ENCODE results near the gene GJE1. TPM values are rescaled to one million over a fixed set of nuclear protein-coding genes. Genes with fewer than 3 reads are reported as not detected.
A peak's percentile ranks its signal among the peaks of the same experiment; 100 is the strongest.

The GJE1 gene
- total and polyA plus RNA-seq, 10 of the 15 experiments (the other 5 are each of a cell fraction or from before 2014, with no cell fraction given): not detected

DNA sequence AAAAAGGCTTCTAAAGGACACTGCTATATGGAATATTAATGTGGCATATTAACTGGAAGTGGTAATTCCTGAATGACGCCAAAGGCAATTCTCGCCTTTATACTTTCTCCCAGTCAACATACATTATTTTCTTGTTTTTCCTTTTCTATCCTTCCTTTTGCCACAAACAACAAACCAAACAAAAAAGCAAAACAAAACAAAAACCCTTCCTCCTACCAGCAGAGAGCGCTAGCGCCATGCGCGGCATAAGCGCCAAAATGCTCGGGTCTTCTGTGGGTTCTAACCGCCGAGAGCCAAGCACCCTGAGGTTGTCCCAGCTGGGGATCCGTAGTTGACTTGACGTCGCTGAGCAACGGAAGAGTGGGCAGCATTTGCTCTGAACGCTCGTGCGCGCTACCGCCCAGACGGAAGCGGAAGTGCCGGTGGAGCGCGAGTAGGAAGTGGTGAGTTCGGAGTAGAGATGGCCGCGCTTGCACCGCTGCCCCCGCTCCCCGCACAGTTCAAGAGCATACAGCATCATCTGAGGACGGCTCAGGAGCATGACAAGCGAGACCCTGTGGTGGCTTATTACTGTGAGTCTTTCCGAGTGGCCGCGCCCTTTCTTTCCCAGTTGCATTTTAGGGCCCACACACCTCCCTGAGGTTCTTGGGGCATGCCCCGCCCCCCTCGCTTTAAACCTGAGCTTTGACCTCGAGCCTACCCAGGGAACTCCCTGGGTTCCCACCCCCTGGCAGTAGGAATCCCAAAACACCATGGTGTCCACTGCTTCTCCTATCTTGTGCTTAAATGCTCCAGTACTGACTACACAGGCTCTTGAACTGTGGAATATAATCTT lies 14.3 kb downstream of the GJE1 start, which contains the start of the genes NMBR and VTA1 (continued):
- TF ChIP-seq, protein P1, sequence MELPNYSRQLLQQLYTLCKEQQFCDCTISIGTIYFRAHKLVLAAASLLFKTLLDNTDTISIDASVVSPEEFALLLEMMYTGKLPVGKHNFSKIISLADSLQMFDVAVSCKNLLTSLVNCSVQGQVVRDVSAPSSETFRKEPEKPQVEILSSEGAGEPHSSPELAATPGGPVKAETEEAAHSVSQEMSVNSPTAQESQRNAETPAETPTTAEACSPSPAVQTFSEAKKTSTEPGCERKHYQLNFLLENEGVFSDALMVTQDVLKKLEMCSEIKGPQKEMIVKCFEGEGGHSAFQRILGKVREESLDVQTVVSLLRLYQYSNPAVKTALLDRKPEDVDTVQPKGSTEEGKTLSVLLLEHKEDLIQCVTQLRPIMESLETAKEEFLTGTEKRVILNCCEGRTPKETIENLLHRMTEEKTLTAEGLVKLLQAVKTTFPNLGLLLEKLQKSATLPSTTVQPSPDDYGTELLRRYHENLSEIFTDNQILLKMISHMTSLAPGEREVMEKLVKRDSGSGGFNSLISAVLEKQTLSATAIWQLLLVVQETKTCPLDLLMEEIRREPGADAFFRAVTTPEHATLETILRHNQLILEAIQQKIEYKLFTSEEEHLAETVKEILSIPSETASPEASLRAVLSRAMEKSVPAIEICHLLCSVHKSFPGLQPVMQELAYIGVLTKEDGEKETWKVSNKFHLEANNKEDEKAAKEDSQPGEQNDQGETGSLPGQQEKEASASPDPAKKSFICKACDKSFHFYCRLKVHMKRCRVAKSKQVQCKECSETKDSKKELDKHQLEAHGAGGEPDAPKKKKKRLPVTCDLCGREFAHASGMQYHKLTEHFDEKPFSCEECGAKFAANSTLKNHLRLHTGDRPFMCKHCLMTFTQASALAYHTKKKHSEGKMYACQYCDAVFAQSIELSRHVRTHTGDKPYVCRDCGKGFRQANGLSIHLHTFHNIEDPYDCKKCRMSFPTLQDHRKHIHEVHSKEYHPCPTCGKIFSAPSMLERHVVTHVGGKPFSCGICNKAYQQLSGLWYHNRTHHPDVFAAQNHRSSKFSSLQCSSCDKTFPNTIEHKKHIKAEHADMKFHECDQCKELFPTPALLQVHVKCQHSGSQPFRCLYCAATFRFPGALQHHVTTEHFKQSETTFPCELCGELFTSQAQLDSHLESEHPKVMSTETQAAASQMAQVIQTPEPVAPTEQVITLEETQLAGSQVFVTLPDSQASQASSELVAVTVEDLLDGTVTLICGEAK (IDR thresholded peaks at IDR 0.05; ENCODE audit: borderline replicate concordance): peak; percentile 92
- TF ChIP-seq, protein P2, sequence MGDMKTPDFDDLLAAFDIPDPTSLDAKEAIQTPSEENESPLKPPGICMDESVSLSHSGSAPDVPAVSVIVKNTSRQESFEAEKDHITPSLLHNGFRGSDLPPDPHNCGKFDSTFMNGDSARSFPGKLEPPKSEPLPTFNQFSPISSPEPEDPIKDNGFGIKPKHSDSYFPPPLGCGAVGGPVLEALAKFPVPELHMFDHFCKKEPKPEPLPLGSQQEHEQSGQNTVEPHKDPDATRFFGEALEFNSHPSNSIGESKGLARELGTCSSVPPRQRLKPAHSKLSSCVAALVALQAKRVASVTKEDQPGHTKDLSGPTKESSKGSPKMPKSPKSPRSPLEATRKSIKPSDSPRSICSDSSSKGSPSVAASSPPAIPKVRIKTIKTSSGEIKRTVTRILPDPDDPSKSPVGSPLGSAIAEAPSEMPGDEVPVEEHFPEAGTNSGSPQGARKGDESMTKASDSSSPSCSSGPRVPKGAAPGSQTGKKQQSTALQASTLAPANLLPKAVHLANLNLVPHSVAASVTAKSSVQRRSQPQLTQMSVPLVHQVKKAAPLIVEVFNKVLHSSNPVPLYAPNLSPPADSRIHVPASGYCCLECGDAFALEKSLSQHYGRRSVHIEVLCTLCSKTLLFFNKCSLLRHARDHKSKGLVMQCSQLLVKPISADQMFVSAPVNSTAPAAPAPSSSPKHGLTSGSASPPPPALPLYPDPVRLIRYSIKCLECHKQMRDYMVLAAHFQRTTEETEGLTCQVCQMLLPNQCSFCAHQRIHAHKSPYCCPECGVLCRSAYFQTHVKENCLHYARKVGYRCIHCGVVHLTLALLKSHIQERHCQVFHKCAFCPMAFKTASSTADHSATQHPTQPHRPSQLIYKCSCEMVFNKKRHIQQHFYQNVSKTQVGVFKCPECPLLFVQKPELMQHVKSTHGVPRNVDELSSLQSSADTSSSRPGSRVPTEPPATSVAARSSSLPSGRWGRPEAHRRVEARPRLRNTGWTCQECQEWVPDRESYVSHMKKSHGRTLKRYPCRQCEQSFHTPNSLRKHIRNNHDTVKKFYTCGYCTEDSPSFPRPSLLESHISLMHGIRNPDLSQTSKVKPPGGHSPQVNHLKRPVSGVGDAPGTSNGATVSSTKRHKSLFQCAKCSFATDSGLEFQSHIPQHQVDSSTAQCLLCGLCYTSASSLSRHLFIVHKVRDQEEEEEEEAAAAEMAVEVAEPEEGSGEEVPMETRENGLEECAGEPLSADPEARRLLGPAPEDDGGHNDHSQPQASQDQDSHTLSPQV (IDR thresholded peaks at IDR 0.05): peak; percentile 21; the same call in 1 of the 2 replicates
- TF ChIP-seq RAD51 (IDR thresholded peaks at IDR 0.05) (no peak), BRCA1 (IDR thresholded peaks at IDR 0.05; ENCODE audit: low read depth, low read length) (no peak), STAT3 (IDR thresholded peaks at IDR 0.05; ENCODE audit: low read depth, low read length) (no peak), CHD2 (IDR thresholded peaks at IDR 0.05; ENCODE audit: borderline replicate concordance, low read depth, low read length) (peak; percentile 71; the same call in 1 of the 2 replicates)
